Muscle of back (tissue), 13 donors: Measurements from ENCODE around the gene CACNG6. TPM values are rescaled to one million over a fixed set of nuclear protein-coding genes. Genes with fewer than 3 reads are reported as not detected.
"Not testable (repeated sequence)": the region's sequence is repeated elsewhere in the genome, so short reads cannot be mapped to it uniquely, and the experiment has no call there.

Experiments
- DNase-seq, 3 donors: peaks; one replicate each; pipeline versions ENCODE4 v3.0.0 to v3.0.0-alpha.2; 2013
- long read RNA-seq, 9 donors: transcript quantifications; one replicate each; lab custom pipeline, GENCODE V29; 2026
- polyA plus RNA-seq, 10 donors: library from polyadenylated mRNA; unstranded; fragments of 120-200 nt; gene quantifications; one replicate each; pipeline ENCODE4 v1.2.1, GENCODE V29; 2013; ENCODE audit not compliant: insufficient read length in 10 of 10

The CACNG6 gene
- polyA plus RNA-seq = 10 to 100 TPM; 21.1 to 29.6 (median 22.9) TPM
- long read RNA-seq, donor 1, transcript CACNG6-201 (4 exons, 1,853 nt) = major isoform, 6 of 6 reads
- long read RNA-seq, donor 1, partial matches to known transcripts = 0 of 6 reads
- long read RNA-seq, donor 1, other reads (novel, unspliced or antisense) = 0 of 6 reads
- long read RNA-seq, donor 2, transcript CACNG6-201 (4 exons, 1,853 nt) = major isoform, 7 of 7 reads
- long read RNA-seq, donor 2, partial matches to known transcripts = 0 of 7 reads
- long read RNA-seq, donor 2, other reads (novel, unspliced or antisense) = 0 of 7 reads
- long read RNA-seq, donor 3 = 0 reads
- long read RNA-seq, donor 4, transcript CACNG6-201 (4 exons, 1,853 nt) = major isoform, 8 of 24 reads
- long read RNA-seq, donor 4, partial matches to known transcripts = 16 of 24 reads
- long read RNA-seq, donor 4, other reads (novel, unspliced or antisense) = 0 of 24 reads
- long read RNA-seq, donor 5, transcript CACNG6-201 (4 exons, 1,853 nt) = major isoform, 6 of 6 reads
- long read RNA-seq, donor 5, partial matches to known transcripts = 0 of 6 reads
- long read RNA-seq, donor 5, other reads (novel, unspliced or antisense) = 0 of 6 reads
- long read RNA-seq, donor 6, transcript CACNG6-201 (4 exons, 1,853 nt) = major isoform, 9 of 48 reads
- long read RNA-seq, donor 6, partial matches to known transcripts = 39 of 48 reads
- long read RNA-seq, donor 6, other reads (novel, unspliced or antisense) = 0 of 48 reads
- long read RNA-seq, donor 7, partial matches to known transcripts = 0 of 3 reads
- long read RNA-seq, donor 7, other reads (novel, unspliced or antisense) = 0 of 3 reads
- long read RNA-seq, donor 8, partial matches to known transcripts = 0 of 3 reads
- long read RNA-seq, donor 8, other reads (novel, unspliced or antisense) = 0 of 3 reads
- long read RNA-seq, donor 9, partial matches to known transcripts = 0 of 1 reads
- long read RNA-seq, donor 9, other reads (novel, unspliced or antisense) = 0 of 1 reads

- peak; percentile 46 to 60 (median 58) for DNase-seq
Observed at GRCh38 chr19:53991224-53992113, at the start of gene CACNG6. Gene CACNG6 (plus strand): TSS chr19:53991637. CDS start chr19:53992878, 1,241 bp downstream.

GRCh38 chr19:53942001-53942786 is 49.2 kb upstream of the CACNG6 start:
- DNase-seq = no peak

DNA sequence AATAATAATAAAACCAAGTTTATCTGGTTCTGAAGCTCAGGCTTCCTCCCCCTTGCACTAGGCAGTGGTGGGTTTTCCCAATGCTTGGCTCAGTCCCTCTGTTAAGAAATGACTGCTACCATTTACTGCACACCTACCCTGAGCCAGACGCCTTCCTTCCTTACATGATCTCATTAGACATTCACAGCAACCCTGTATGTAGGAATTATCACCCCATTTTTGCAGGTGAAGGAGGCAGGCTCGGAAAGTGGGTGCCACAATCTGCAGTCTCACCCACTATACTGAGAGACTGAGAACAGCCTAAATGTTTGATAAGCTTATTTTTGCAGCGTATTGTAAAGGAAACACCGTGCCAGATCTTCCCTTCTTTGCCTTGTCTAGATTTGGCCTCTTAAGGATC is 47.0 kb upstream of the CACNG6 start:
- DNase-seq = no peak

DNA sequence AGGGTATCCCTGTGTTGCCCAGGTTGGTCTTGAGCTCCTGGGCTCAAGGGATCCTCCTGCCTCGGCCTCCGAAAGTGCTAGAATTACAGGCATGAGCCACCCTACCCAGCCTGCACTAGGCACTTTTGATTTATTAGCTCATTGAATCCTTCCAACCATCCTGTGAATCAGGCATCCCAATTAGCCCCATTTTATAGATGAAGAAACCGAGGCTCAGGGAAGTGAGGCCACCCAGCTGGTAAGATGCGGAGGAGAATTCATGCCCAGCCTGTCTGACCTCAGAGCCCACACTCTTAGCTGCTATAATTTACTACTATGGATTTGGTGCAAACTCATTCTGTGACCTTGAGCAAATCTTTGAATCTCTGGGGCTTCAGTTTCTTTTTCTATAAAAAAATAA is 46.5 kb upstream of the CACNG6 start:
- DNase-seq = no peak

- DNase-seq = no peak
Observed at GRCh38 chr19:53945441-53945840, 46.0 kb upstream of the CACNG6 start.

GRCh38 chr19:53945998-53946397 is 45.4 kb upstream of the CACNG6 start:
- DNase-seq = no peak

DNA sequence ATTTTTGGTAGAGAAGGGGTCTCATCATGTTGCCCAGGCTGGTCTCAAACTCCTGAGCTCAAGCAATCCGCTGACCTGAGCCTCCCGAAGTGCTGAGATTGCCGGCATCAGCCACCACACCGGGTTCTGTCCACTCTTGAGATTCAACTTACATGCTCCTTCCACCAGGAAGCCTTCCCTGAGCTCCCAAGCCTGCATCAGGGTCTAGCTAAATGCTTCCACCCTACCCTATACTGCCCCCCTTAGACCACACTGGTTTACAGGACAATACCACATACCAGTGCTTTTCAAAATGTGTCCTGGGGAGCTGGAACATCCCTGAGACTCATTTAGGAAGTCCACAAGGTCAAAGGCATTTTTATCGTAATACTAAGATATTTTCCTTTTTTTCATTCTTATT is 43.8 kb upstream of the CACNG6 start:
- no peak for DNase-seq

GRCh38 chr19:53948611-53949010 is 42.8 kb upstream of the CACNG6 start:
- not testable (repeated sequence) for DNase-seq

GRCh38 chr19:53951436-53951835 is 40.0 kb upstream of the CACNG6 start:
- DNase-seq = no peak

DNA sequence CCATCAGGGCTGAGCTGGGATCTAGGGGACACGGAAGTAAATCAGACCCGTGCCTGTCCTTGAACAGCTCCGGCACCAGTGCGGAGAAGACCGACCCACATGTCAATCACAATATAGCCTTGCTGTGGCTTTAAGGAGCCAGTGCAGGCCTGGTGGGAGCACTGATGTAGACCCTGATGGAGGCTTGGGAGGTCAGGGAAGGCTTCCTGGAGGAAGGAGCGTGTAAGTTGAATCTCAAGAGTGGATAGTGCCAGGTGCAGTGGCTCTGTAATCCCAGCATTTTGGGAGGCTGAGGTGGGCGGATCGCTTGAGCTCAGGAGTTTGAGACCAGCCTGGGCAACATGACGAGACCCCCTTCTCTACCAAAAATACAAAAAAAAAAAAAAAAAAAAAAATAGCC is 39.5 kb upstream of the CACNG6 start:
- DNase-seq = no peak

DNA sequence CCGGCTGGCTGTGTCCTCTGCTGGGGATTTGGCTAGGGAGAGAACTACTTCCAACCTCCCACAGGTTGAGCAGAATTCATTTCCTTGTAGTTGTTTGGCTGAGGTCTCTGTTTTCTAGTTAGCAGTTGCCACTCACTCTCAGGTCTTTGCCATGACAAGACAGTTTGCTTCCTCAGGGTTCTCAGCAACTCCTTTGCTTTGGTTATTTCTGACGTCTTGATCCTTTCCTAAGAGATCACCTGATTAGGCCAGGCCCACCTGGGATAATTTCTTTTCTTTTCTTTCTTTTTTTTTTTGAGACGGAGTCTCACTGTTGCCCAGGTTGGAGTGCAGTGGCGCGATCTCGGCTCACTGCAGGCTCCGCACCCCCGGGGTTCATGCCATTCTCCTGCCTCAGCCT is 38.1 kb upstream of the CACNG6 start:
- DNase-seq = no peak

DNA sequence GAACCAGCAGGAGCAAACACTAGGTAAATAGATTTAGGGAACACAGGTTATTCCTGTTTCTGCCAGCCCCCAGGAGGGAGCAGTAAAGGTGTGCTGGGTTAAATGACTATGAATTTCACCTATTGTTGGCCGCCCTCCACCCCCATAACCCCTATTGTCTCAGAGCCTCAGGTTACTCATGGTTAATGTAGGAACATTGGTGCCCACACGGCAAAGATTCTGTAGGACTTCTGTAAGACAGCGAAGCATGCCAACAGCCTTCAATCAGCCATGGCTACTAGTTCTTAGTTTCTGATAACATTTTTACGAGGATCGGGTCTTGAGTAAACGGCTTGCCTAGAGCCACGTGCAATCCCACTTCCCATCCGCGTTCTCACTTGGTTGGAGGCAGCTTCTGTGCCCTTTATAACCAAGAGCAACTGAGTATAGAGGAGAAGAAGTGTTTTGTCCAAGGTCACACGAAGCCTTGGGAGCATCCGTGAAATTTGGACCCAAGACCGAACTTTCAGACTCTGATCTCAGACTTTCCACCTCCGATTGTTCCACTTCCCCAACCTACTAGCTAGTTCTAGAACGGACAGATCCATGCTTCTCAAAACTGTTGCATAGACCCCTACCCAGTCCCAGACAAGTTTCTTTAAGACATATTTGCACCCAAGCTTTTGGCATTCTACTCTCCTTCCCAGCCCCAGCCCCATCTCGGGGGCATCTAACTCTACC is 33.8 kb upstream of the CACNG6 start:
- DNase-seq = no peak

DNA sequence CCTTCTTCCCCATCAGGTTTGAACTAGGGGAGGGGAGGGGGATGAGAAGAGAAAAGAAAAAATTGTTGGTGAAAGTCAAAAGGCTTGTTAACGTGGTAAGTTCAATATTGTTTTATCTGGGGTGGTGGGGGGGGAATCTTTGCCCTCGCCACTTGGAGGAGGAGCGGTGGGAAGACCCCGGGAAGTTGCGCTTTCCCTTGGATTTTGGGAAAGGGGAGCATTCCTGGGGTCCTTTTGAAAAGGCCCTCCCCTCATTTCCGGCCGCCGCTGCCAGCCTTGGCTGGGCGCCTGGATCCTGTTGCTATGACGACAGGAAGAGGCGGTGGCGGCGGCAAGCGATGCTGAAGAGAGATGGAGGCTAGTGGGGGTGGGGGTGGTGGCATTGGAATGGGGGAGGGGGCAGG is 33.3 kb upstream of the CACNG6 start:
- no peak for DNase-seq

GRCh38 chr19:53958823-53959757 is 32.3 kb upstream of the CACNG6 start:
- no peak for DNase-seq

- no peak for DNase-seq
Observed at GRCh38 chr19:53960187-53960586, 31.2 kb upstream of the CACNG6 start.

DNA sequence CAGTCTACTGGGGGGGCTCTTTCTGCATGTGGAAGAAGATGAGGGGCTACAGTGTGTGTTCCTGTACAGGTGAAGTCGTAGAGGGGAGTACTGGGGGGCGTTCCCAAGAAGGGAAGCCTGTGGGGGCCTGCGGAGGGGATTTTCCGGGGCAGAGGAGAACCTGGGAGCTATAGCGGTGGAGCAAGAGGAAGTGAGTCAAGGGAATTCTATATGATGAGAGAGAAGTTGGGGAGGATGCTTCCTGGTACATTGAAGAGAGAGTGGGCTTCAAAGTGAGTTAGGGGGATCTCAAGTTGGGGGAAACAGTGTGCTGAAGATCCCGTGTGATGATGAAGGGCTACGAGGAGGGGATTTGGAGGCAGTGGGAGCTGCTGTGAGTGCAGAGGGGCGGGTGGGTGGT is 30.6 kb upstream of the CACNG6 start:
- no peak for DNase-seq

- no peak for DNase-seq
Observed at GRCh38 chr19:53961523-53962356, 29.7 kb upstream of the CACNG6 start.

- DNase-seq = no peak
Observed at GRCh38 chr19:53962887-53963431, 28.5 kb upstream of the CACNG6 start, which contains the start of gene CACNG8. Gene CACNG8 (plus strand): TSS chr19:53962937.
